ENCODE results near the gene TBCK.

DNA sequence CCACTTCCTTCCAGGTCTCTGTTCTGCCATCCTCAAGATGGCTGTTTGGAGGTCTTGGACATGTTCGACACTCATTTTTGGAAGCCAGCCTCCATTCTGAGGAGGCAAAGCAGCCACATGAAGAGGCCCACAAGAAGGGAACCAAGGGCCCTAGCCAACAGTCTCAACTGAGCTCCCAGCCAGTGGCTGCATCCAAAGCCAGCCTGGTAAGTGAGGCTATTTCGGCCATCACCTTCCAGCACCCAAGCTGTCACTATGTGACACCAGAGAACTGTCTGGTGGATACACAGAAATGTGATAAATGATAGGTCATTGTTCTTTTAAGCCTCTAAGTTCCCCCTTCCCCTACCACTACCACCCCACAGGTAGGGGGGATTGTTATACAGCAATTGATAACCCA lies 293.6 kb downstream of the TBCK start:
- no peak for TF ChIP-seq CTCF (conservative IDR thresholded peaks at IDR 0.05; ENCODE audit: low read length)
- TF ChIP-seq EZH2phosphoT487 (IDR thresholded peaks at IDR 0.05; ENCODE audit: borderline replicate concordance): no peak

Data from Loucy (cell line).